GM06990 (cell line): ENCODE data around the gene STX12.
"Not testable (repeated sequence)": the region's sequence is repeated elsewhere in the genome, so short reads cannot be mapped to it uniquely, and the experiment has no call there.

Source experiments
- DNase-seq: peaks from one replicate; pipeline ENCODE4 v3.0.0-alpha.2; 2011; ENCODE audit not compliant: insufficient read length; ENCODE audit errors: extremely low read depth
- H3K27me3 ChIP-seq: replicated peaks from 2 replicates; pipeline ENCODE4 v1.6.0; 2011; ENCODE audit warnings: low read length; ENCODE audit not compliant: control insufficient read depth, insufficient read depth
- H3K36me3 ChIP-seq: 2 replicates; pipeline ENCODE4 v1.5.1; 2011; ENCODE audit warnings: low read length; ENCODE audit not compliant: control insufficient read depth, insufficient read depth
- H3K4me3 ChIP-seq: replicated peaks from 2 replicates; pipeline ENCODE4 v1.5.1; 2011; ENCODE audit warnings: low read depth, mild to moderate bottlenecking, control low read depth, low read length
- CTCF ChIP-seq: IDR thresholded peaks from 2 replicates; pipeline ENCODE4 v1.5.1; 2011; ENCODE audit warnings: low read length, control low read depth, mild to moderate bottlenecking, inconsistent platforms; ENCODE audit not compliant: insufficient read depth, poor library complexity, severe bottlenecking

STX12 gene

DNA sequence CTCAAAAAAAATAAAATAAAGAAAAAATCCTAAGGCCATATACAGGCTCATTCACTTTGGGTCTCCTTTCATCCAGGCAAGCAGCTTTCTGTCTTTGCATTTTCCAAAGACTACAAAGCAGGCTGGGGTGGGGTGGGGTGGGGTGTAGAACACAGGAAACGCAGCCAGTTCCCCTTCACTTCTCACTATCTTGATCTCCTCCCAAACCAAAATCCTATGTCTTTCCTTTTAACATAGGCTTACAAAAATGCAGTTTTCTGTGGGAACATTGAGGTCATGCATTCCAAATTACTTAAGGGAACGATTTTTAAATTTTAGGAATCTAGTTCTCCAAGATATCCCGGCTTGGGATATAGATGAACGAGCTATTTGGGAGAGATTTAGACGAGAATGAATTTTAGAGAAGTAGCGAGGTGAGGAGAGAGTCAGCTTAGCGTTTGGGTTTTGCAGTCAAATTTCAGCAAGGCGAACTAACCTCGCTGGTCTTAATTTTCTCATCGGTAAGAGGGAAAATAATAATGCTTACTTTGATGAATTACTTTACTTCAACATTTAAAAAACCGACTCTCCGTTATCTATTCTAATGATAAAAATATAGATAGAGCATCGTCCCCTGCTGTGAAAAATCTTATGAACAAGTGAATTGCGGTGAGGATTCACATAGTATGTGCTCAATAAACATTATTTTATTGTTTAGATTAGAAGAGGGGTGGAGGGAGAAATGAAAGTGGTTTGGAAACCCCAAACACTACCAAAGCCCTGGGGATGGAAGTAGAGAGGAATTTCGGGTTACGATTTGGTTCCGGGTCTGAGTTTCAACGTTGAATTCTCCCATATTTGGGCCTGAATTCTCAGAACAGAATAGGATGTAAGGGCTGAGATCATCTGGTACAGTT lies 735 bp upstream of the STX12 start:
- no peak for TF ChIP-seq CTCF

GRCh38 chr1:27773826-27774445 lies 917 bp downstream of the STX12 start:
- DNase-seq: peak; percentile 50
- H3K27me3 ChIP-seq: no peaks in the 10 kb centered on the region
- no peak for TF ChIP-seq CTCF

More for the DNA sequence above, 735 bp upstream of the STX12 start:
- Histone ChIP-seq H3K4me3 (peak overlapping the region; percentile 16; the same call in 1 of the 2 replicates), H3K27me3 (no peaks in the 10 kb centered on the region), H3K36me3 (no peaks in the 10 kb centered on the region)
- DNase-seq: no peak

DNA sequence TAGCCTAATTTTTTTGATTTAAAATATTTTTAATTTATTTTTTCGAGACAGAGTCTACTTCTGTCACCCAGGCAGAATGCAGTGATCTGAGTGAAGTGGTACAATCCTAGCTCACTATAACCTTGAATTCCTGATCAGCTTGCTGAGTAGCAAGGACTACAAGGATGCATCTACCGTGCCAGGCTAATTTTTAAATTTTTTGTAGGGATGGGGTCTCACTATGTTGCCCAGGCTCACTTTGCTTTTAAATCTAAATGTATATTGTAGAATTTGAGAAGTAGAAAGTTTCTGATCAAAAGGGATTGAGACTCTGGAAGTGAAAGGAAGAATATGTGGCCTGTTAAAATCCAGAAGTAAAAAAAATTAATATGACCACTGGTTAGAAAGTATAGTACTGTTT lies 1.6 kb downstream of the STX12 start:
- Histone ChIP-seq H3K27me3 (no peaks in the 10 kb centered on the region), H3K36me3 (no peaks in the 10 kb centered on the region; the same call in 1 of the 2 replicates), H3K4me3 (peak overlapping the region; percentile 100)
- TF ChIP-seq CTCF: no peak
- no peak for DNase-seq

More at GRCh38 chr1:27773826-27774445, 917 bp downstream of the STX12 start:
- Histone ChIP-seq H3K4me3 (peak overlapping the region; percentile 100), H3K36me3 (no peaks in the 10 kb centered on the region; the same call in 1 of the 2 replicates)

- not testable (repeated sequence) for H3K4me3 ChIP-seq, H3K27me3 ChIP-seq, H3K36me3 ChIP-seq, DNase-seq
Observed at GRCh38 chr1:27775336-27775735, 2.3 kb downstream of the STX12 start.

- H3K27me3 ChIP-seq, H3K4me3 ChIP-seq, H3K36me3 ChIP-seq: not testable (repeated sequence)
Observed at GRCh38 chr1:27776276-27776675, 3.3 kb downstream of the STX12 start.

GRCh38 chr1:27778056-27778455 lies 5.0 kb downstream of the STX12 start:
- H3K4me3 ChIP-seq: no peak overlapping the region
- no peaks in the 10 kb centered on the region for H3K27me3 ChIP-seq
- no peaks in the 10 kb centered on the region; the same call in none of the 2 replicates for H3K36me3 ChIP-seq
- no peak for TF ChIP-seq CTCF
- no peak for DNase-seq

More at GRCh38 chr1:27776276-27776675, 3.3 kb downstream of the STX12 start:
- not testable (repeated sequence) for DNase-seq
